Stimulated activated CD4-positive, alpha-beta T cell treated with anti-CD3 and anti-CD28 coated beads, Interleukin-1b, Interleukin-23, amount 100 ng/mL, for 48 hours (primary cell): ENCODE results near the gene MANSC1.
"Not testable (repeated sequence)": the region's sequence is repeated elsewhere in the genome, so short reads cannot be mapped to it uniquely, and the experiment has no call there.

Source experiments
- DNase-seq: peaks from one replicate; pipeline ENCODE4 v3.0.0-alpha.2; 2020

Gene MANSC1

GRCh38 chr12:12364787-12365445, 14.9 kb upstream of the MANSC1 start:
- DNase-seq = no peak

- no peak for DNase-seq
Measured at GRCh38 chr12:12358528-12358927, 8.5 kb upstream of the MANSC1 start.

- DNase-seq = no peak
Measured at GRCh38 chr12:12357719-12358461, 7.8 kb upstream of the MANSC1 start.

GRCh38 chr12:12356896-12357718, 7.1 kb upstream of the MANSC1 start, which contains the start of gene BORCS5:
Gene BORCS5 (plus strand): TSS chr12:12357078. CDS start chr12:12357452, 374 bp downstream.
- DNase-seq = peak; percentile 98

GRCh38 chr12:12356467-12356895, 6.4 kb upstream of the MANSC1 start:
- DNase-seq = no peak

GRCh38 chr12:12353807-12354206, 3.8 kb upstream of the MANSC1 start:
- DNase-seq = no peak

GRCh38 chr12:12353276-12353675, 3.2 kb upstream of the MANSC1 start:
- DNase-seq = no peak

GRCh38 chr12:12351468-12352185, 1.6 kb upstream of the MANSC1 start:
- not testable (repeated sequence) for DNase-seq

GRCh38 chr12:12350868-12351463, 924 bp upstream of the MANSC1 start:
- DNase-seq = no peak

- DNase-seq = no peak
Measured at GRCh38 chr12:12338527-12339168, 11.4 kb downstream of the MANSC1 start.

- DNase-seq = no peak
Measured at GRCh38 chr12:12336511-12336910, 13.5 kb downstream of the MANSC1 start.

- DNase-seq = no peak
Measured at GRCh38 chr12:12336049-12336411, 14.0 kb downstream of the MANSC1 start.

- peak; percentile 59 for DNase-seq
Measured at GRCh38 chr12:12334367-12335040, 15.5 kb downstream of the MANSC1 start.

- no peak for DNase-seq
Measured at GRCh38 chr12:12333407-12334366, 16.4 kb downstream of the MANSC1 start.

- no peak for DNase-seq
Measured at GRCh38 chr12:12331896-12332295, 18.1 kb downstream of the MANSC1 start.

- no peak for DNase-seq
Measured at GRCh38 chr12:12331244-12331771, 18.7 kb downstream of the MANSC1 start.

- no peak for DNase-seq
Measured at GRCh38 chr12:12327802-12328201, 22.2 kb downstream of the MANSC1 start.

- no peak for DNase-seq
Measured at GRCh38 chr12:12326262-12326661, 23.8 kb downstream of the MANSC1 start.

- DNase-seq = no peak
Measured at GRCh38 chr12:12323591-12323990, 26.5 kb downstream of the MANSC1 start.

- no peak for DNase-seq
Measured at GRCh38 chr12:12323118-12323517, 26.9 kb downstream of the MANSC1 start.
